ENCODE results near the gene SLC22A17. TPM values are rescaled to one million over a fixed set of nuclear protein-coding genes. Genes with fewer than 3 reads are reported as not detected.

SLC22A17 gene
- total RNA-seq, 1 donor from 2014 or later = 52.5 TPM

DNA sequence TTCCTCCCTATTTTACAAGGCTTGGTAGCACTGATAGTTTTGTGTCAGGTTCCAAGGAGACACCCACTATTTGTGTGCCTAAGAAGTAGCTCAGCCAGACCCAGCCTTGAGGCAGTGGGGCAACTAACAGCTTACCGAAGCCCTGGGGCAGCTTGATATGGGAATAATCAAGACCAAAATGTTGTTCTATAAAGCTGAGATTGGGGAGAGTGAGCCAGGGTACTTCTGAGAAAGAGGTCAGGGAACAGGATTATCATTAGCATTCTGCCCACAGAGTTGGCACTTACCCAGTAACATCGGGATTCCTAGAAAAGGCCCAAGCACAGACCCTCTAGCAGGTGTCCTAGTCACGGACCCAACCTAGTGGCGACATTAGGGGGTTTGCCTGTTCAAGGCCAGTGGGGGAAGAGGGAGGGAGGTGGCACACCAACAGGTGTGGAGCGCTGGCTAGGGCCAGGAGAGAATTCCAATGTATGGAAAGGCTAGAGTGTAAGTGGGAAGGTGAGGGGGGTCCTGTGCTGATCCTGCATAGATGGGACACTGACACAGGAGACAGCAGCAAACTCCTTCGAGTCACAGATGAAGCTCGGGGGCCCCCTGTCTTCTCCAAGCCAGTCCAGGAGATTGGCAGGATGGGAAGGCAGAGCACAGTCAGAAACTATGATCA lies 54.9 kb downstream of the SLC22A17 start:
- Mint-ChIP-seq H3K36me3 (no peaks in the 10 kb centered on the region), H3K9me3 (no peaks in the 10 kb centered on the region), H3K27me3 (peaks cover 14% of the 10 kb centered on the region), H3K4me1 (ENCODE audit: unreplicated experiment) (peaks cover 16% of the 10 kb centered on the region), H3K27ac (peak overlapping the region; percentile 7), H3K4me3 (no peak overlapping the region)
- no peak for TF ChIP-seq CTCF (conservative IDR thresholded peaks at IDR 0.05)
- no peak for DNase-seq (ENCODE audit: extremely low spot score, unreplicated experiment)

- Mint-ChIP-seq H3K4me1 (ENCODE audit: unreplicated experiment) (peaks cover 16% of the 10 kb centered on the region), H3K27me3 (peaks cover 14% of the 10 kb centered on the region), H3K36me3 (no peaks in the 10 kb centered on the region), H3K4me3 (no peak overlapping the region), H3K27ac (peak overlapping the region; percentile 7), H3K9me3 (no peaks in the 10 kb centered on the region)
- DNase-seq (ENCODE audit: extremely low spot score, unreplicated experiment) = no peak
- TF ChIP-seq CTCF (conservative IDR thresholded peaks at IDR 0.05) = no peak
Measured at GRCh38 chr14:23297096-23297495, 55.6 kb downstream of the SLC22A17 start.

Small RNA genes within 50 kb of the gene (microRNA-seq; reads per million reads assigned to microRNA genes)
- 3.0 reads per million, percentile 5 among the genes with 10 or more reads in this experiment for gene MIR208A

Other genes starting within 250 kb of the SLC22A17 start
- gene CIROP, start 247.9 kb downstream of the SLC22A17 start, total RNA-seq (ENCODE audit: low replicate concordance) = 0.19 and 0.40 TPM in 2 replicates
- not detected in 2 replicates for gene CEBPE, start 233.6 kb downstream of the SLC22A17 start, total RNA-seq (ENCODE audit: low replicate concordance)
- 56.1 and 56.7 TPM in 2 replicates for gene SLC7A8, start 169.2 kb downstream of the SLC22A17 start, total RNA-seq (ENCODE audit: low replicate concordance)
- not detected in 2 replicates for gene RNF212B, start 115.0 kb downstream of the SLC22A17 start, total RNA-seq (ENCODE audit: low replicate concordance)
- 15.9 and 19.5 TPM in 2 replicates for gene HOMEZ, start 66.8 kb downstream of the SLC22A17 start, total RNA-seq (ENCODE audit: low replicate concordance)
- gene PPP1R3E, start 50.0 kb downstream of the SLC22A17 start, total RNA-seq (ENCODE audit: low replicate concordance) = 10.1 and 16.7 TPM in 2 replicates
- 21.0 and 22.5 TPM in 2 replicates for gene BCL2L2, start 46.1 kb downstream of the SLC22A17 start, total RNA-seq (ENCODE audit: low replicate concordance)
- gene PABPN1, start 31.4 kb downstream of the SLC22A17 start, total RNA-seq (ENCODE audit: low replicate concordance) = 202 and 337 TPM in 2 replicates
- gene EFS, start 12.3 kb upstream of the SLC22A17 start, total RNA-seq (ENCODE audit: low replicate concordance) = 41.0 and 59.3 TPM in 2 replicates
- gene IL25, start 19.9 kb upstream of the SLC22A17 start, total RNA-seq (ENCODE audit: low replicate concordance) = not detected in 2 replicates
- 0.19 TPM in 1 of 2 replicates, not detected in the other for gene CMTM5, start 24.2 kb upstream of the SLC22A17 start, total RNA-seq (ENCODE audit: low replicate concordance)
- gene MYH6, start 55.4 kb upstream of the SLC22A17 start, total RNA-seq (ENCODE audit: low replicate concordance) = 0.24 and 0.50 TPM in 2 replicates
- gene MYH7, start 82.8 kb upstream of the SLC22A17 start, total RNA-seq (ENCODE audit: low replicate concordance) = 0.14 TPM in 1 of 2 replicates, not detected in the other
- 36.5 and 51.1 TPM in 2 replicates for gene NGDN, start 116.8 kb upstream of the SLC22A17 start, total RNA-seq (ENCODE audit: low replicate concordance)
- gene ZFHX2, start 198.9 kb upstream of the SLC22A17 start, total RNA-seq (ENCODE audit: low replicate concordance) = 5.6 and 11.1 TPM in 2 replicates
- gene THTPA, start 203.4 kb upstream of the SLC22A17 start, total RNA-seq (ENCODE audit: low replicate concordance) = 14.3 and 16.4 TPM in 2 replicates
- gene AP1G2, start 214.9 kb upstream of the SLC22A17 start, total RNA-seq (ENCODE audit: low replicate concordance) = 156 and 170 TPM in 2 replicates
- gene JPH4, start 225.9 kb upstream of the SLC22A17 start, total RNA-seq (ENCODE audit: low replicate concordance) = 0.33 and 8.3 TPM in 2 replicates